ENCODE data around the gene SKOR1.

- no peak for TF ChIP-seq CTCF (IDR thresholded peaks at IDR 0.05; ENCODE audit: insufficient read depth, low read depth, low read length)
- TF ChIP-seq EZH2 (IDR thresholded peaks at IDR 0.05; ENCODE audit: insufficient read depth, low read length): no peak
These were observed 5.7 kb upstream of the SKOR1 start for GRCh38 chr15:67819636-67820035.
